DND-41 (cell line): ENCODE measurements around the gene MICB.
A peak's percentile ranks its signal among the peaks of the same experiment; 100 is the strongest.

Experiments used
- ATAC-seq: fragments of 200-7000 bp; cut with Tn5 transposase; 3 replicates; pipeline ENCODE4 v1.9.1; 2021; ENCODE audit warnings: low read depth; ENCODE audit not compliant: insufficient read depth
- DNase-seq: peaks from one replicate; pipeline ENCODE4 v3.0.0-alpha.2; 2020
- H2AFZ ChIP-seq: 2 replicates; pipeline ENCODE4 v1.6.0; 2012; ENCODE audit warnings: low read depth, low read length
- H3K27ac ChIP-seq: 2 replicates; pipeline ENCODE4 v1.5.1; 2012; ENCODE audit warnings: low read length, inconsistent platforms
- H3K27me3 ChIP-seq: fragments of 200-600 bp; sonication (generic); 2 replicates; pipeline ENCODE4 v1.6.0; 2012; ENCODE audit warnings: low read length, mild to moderate bottlenecking, inconsistent platforms; ENCODE audit not compliant: insufficient read depth, poor library complexity
- H3K36me3 ChIP-seq: 2 replicates; pipeline ENCODE4 v1.5.1; 2012; ENCODE audit warnings: low read length, inconsistent platforms; ENCODE audit not compliant: insufficient read depth
- H3K4me1 ChIP-seq: 2 replicates; pipeline ENCODE4 v1.5.1; 2012; ENCODE audit warnings: mild to moderate bottlenecking, low read length; ENCODE audit not compliant: insufficient read depth
- H3K4me2 ChIP-seq: 2 replicates; pipeline ENCODE4 v1.6.0; 2012; ENCODE audit warnings: mild to moderate bottlenecking, moderate library complexity, low read length, inconsistent platforms; ENCODE audit not compliant: insufficient read depth
- H3K4me3 ChIP-seq, 2 experiments: fragments of 200-600 bp in 1 of 2; shearing (Covaris generic) in 1 of 2; 2 replicates each; pipeline ENCODE4 v1.5.1; 2012 to 2016; ENCODE audit warnings: inconsistent platforms in 2 of 2, low read length in 2 of 2, mild to moderate bottlenecking in 2 of 2, low read depth in 1 of 2, moderate library complexity in 1 of 2
- H3K79me2 ChIP-seq: 2 replicates; pipeline ENCODE4 v1.6.0; 2012; ENCODE audit warnings: low read length, inconsistent platforms; ENCODE audit not compliant: insufficient read depth
- H3K9ac ChIP-seq: 2 replicates; pipeline ENCODE4 v1.6.0; 2012; ENCODE audit warnings: low read depth, mild to moderate bottlenecking, inconsistent platforms, low read length, moderate library complexity
- H3K9me3 ChIP-seq: 2 replicates; pipeline ENCODE4 v1.5.1; 2012; ENCODE audit warnings: low read length, moderate library complexity, mild to moderate bottlenecking, inconsistent platforms; ENCODE audit not compliant: insufficient read depth, severe bottlenecking
- H4K20me1 ChIP-seq: 2 replicates; pipeline ENCODE4 v1.6.0; 2012; ENCODE audit warnings: low read length; ENCODE audit not compliant: insufficient read depth
- CTCF ChIP-seq: IDR thresholded peaks from 2 replicates; pipeline ENCODE4 v1.5.1; 2012; ENCODE audit warnings: borderline replicate concordance, low read length, moderate library complexity, mild to moderate bottlenecking; ENCODE audit not compliant: poor library complexity, severe bottlenecking; ENCODE audit errors: extremely low read depth
- EZH2 ChIP-seq: IDR thresholded peaks from 3 replicates; pipeline ENCODE4 v1.6.1; 2012; ENCODE audit warnings: borderline replicate concordance, low read depth, mild to moderate bottlenecking, moderate library complexity, low read length, inconsistent platforms; ENCODE audit not compliant: severe bottlenecking

The MICB gene

DNA sequence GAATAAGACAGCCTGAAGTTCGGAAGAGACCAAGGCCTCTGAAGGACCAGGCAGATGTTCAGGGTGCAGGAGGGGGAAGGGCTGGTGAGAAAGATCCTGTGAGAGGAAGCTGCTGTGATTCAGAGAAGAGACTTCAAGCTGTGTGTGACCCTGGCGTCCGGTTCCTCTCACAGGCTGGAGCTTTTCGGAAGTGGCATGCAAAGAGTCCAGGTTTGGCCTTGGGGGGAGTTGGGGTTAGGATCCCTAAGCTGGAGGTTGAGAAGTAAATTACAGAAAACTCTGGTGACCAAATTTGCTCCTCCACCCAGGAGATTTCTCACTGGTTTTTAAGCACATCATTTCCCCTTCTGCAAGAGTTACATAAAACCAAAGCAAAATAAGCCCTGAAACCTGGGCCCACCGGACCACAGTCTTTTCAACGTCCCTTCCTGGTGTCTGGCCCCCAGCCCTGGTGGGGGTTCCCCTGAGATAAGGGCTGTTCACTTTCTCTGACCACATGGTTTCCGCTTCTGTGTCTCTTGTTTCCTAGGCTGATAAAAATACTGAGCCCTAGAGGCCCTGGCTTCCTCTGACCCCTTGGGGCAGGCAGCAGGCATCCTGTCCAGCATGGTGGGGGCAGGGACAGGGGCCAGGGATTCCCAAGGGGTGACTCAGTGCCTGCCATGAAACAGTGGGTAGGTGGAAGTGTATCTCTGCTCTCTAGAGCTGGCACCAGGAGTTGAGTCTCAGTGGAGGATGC is 62.2 kb downstream of the MICB start:
- no peaks in the 10 kb centered on the region for H3K27me3 ChIP-seq
- H4K20me1 ChIP-seq: 0 out of 2 replicates have a peak, but pooled peaks cover 4% of the 10 kb centered on the region
- no peak overlapping the region for H3K9ac ChIP-seq
- ATAC-seq (peak; percentile 57), DNase-seq (peak; percentile 55)
- H3K4me3 ChIP-seq: no peak overlapping the region
- H3K4me2 ChIP-seq: no peak overlapping the region
- peaks cover 3% of the 10 kb centered on the region for H3K79me2 ChIP-seq
- no peaks in the 10 kb centered on the region for H3K9me3 ChIP-seq
- H2AFZ ChIP-seq: no peak overlapping the region
- H3K36me3 ChIP-seq: peaks cover 48% of the 10 kb centered on the region
- no peak overlapping the region for H3K27ac ChIP-seq
- TF ChIP-seq EZH2 (no peak), CTCF (no peak)
- H3K4me1 ChIP-seq: no peaks in the 10 kb centered on the region

- no peak overlapping the region for H3K27ac ChIP-seq
- peaks cover 48% of the 10 kb centered on the region for H3K36me3 ChIP-seq
- DNase-seq (no peak), ATAC-seq (no peak)
- no peak overlapping the region for H3K9ac ChIP-seq
- no peaks in the 10 kb centered on the region for H3K27me3 ChIP-seq
- H3K79me2 ChIP-seq: peaks cover 3% of the 10 kb centered on the region
- H2AFZ ChIP-seq: no peak overlapping the region
- TF ChIP-seq CTCF: no peak
- H4K20me1 ChIP-seq: 0 out of 2 replicates have a peak, but pooled peaks cover 4% of the 10 kb centered on the region
- no peak overlapping the region for H3K4me2 ChIP-seq
- H3K9me3 ChIP-seq: no peaks in the 10 kb centered on the region
- no peaks in the 10 kb centered on the region for H3K4me1 ChIP-seq
- H3K4me3 ChIP-seq: no peak overlapping the region
Measured at GRCh38 chr6:31560697-31561058, 62.7 kb downstream of the MICB start.
